IPS-15b (cell line): ENCODE measurements around the gene CGB8.
"Not testable (repeated sequence)": the region's sequence is repeated elsewhere in the genome, so short reads cannot be mapped to it uniquely, and the experiment has no call there.

Experiments
- H3K27me3 ChIP-seq: one replicate; pipeline ENCODE4 v1.6.1; 2013; ENCODE audit warnings: low read length; ENCODE audit not compliant: control insufficient read depth, insufficient read depth
- H3K36me3 ChIP-seq: one replicate; pipeline ENCODE4 v1.6.1; 2013; ENCODE audit warnings: low read length; ENCODE audit not compliant: control insufficient read depth, insufficient read depth
- H3K4me1 ChIP-seq: one replicate; pipeline ENCODE4 v1.6.1; 2013; ENCODE audit warnings: mild to moderate bottlenecking, low read length; ENCODE audit not compliant: control insufficient read depth, insufficient read depth
- H3K4me3 ChIP-seq: one replicate; pipeline ENCODE4 v1.5.1; 2013; ENCODE audit warnings: low read depth, low read length
- H3K9ac ChIP-seq: one replicate; pipeline ENCODE4 v1.6.1; 2013; ENCODE audit warnings: low read depth, mild to moderate bottlenecking, low read length
- H3K9me3 ChIP-seq: one replicate; pipeline ENCODE4 v1.6.1; 2013; ENCODE audit warnings: mild to moderate bottlenecking, low read length; ENCODE audit not compliant: control insufficient read depth, insufficient read depth

Gene CGB8

GRCh38 chr19:49049011-49049410, at the start of gene CGB8:
TSS of gene CGB8 (minus strand) at chr19:49049111. CDS start at chr19:49048739, 372 bp downstream.
- not testable (repeated sequence) for H3K9ac ChIP-seq, H3K4me3 ChIP-seq, H3K9me3 ChIP-seq, H3K27me3 ChIP-seq, H3K4me1 ChIP-seq, H3K36me3 ChIP-seq

GRCh38 chr19:49097453-49098288, 48.8 kb upstream of the CGB8 start:
- Histone ChIP-seq H3K9ac (no peak overlapping the region), H3K4me1 (peaks cover 4% of the 10 kb centered on the region), H3K27me3 (no peaks in the 10 kb centered on the region), H3K4me3 (no peak overlapping the region), H3K9me3 (no peaks in the 10 kb centered on the region), H3K36me3 (peaks cover 60% of the 10 kb centered on the region)

DNA sequence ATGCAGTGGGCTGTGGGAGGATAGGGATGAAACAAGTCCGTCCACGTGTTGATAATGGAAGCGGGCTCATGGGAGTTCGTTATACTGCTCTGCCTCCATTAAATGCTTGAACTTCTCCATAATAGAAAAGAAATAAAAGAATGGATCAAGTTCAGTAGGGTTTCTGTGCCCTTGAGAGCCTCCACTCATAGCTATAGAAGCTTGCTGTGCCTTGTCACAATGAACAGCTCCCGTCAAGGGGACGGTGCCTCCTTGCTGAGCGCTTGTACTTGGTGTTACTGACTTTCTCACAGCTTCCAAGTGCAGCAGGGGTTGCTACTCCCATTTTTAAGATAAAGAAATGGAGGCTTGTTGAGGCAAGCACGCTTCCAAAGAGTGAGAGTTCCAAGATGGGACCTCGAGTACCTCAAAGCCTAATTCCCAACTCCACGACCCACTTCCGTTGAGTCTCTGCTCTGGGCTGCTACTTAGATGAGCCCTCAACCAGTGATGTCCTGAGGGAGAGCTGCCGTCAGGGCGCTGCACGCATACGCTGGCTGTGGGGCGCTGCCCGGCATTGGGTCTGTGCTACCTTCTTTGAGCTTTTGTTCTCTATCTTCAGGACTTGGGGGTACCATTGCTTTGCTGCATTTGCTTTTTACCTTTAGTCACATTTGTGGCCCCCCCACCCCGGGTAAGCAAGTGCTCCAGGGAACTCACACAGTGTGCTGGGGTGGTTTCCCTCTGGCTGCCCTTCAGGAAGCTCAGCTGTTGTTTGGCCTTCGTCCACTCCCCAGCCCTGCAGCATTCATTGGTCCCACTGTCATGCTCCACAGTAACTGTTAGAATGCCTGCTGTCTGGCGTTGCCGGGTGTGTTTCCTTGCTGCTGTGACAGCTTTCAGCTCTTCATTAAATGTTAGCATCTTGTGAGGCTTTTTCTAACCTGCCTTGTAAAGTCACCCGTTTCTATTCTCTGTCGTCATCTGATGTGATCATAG, 45.9 kb upstream of the CGB8 start:
- Histone ChIP-seq H3K9ac (peak overlapping the region; percentile 5), H3K4me1 (peaks cover 4% of the 10 kb centered on the region), H3K9me3 (no peaks in the 10 kb centered on the region), H3K36me3 (peaks cover 60% of the 10 kb centered on the region), H3K4me3 (no peak overlapping the region), H3K27me3 (no peaks in the 10 kb centered on the region)

- Histone ChIP-seq H3K9me3 (no peaks in the 10 kb centered on the region), H3K4me3 (no peak overlapping the region), H3K27me3 (no peaks in the 10 kb centered on the region), H3K9ac (no peak overlapping the region), H3K36me3 (peaks cover 50% of the 10 kb centered on the region), H3K4me1 (peaks cover 4% of the 10 kb centered on the region)
These were observed 43.8 kb upstream of the CGB8 start for GRCh38 chr19:49092686-49093085.

- Histone ChIP-seq H3K4me1 (no peaks in the 10 kb centered on the region), H3K9ac (no peak overlapping the region), H3K9me3 (no peaks in the 10 kb centered on the region), H3K4me3 (no peak overlapping the region), H3K27me3 (no peaks in the 10 kb centered on the region), H3K36me3 (peaks cover 55% of the 10 kb centered on the region)
These were observed 42.6 kb upstream of the CGB8 start for GRCh38 chr19:49091391-49092038.

DNA sequence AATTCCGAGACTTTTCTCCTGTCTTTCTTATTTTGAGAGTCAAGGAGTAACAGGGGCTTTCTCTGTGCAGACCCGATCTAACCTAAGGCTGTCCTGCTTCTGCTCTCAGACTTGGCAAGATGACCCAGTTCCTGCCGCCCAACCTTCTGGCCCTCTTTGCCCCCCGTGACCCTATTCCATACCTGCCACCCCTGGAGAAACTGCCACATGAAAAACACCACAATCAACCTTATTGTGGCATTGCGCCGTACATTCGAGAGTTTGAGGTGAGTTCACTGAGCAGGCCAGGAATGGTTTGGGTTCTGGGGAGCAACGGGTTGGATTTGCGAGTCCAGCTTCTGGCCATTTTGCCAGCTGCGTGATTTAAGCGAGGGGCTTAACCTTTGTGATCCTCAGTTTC, 37.4 kb upstream of the CGB8 start:
- peaks cover 3% of the 10 kb centered on the region for H3K4me1 ChIP-seq
- H3K27me3 ChIP-seq = no peaks in the 10 kb centered on the region
- H3K4me3 ChIP-seq = peak overlapping the region; percentile 94
- peaks cover 26% of the 10 kb centered on the region for H3K36me3 ChIP-seq
- H3K9ac ChIP-seq = peak overlapping the region; percentile 94
- no peaks in the 10 kb centered on the region for H3K9me3 ChIP-seq

GRCh38 chr19:49085868-49086232, 36.9 kb upstream of the CGB8 start:
- Histone ChIP-seq H3K4me3 (peak overlapping the region; percentile 94), H3K4me1 (peaks cover 3% of the 10 kb centered on the region), H3K27me3 (no peaks in the 10 kb centered on the region), H3K9me3 (no peaks in the 10 kb centered on the region), H3K9ac (peak overlapping the region; percentile 94), H3K36me3 (peaks cover 25% of the 10 kb centered on the region)

DNA sequence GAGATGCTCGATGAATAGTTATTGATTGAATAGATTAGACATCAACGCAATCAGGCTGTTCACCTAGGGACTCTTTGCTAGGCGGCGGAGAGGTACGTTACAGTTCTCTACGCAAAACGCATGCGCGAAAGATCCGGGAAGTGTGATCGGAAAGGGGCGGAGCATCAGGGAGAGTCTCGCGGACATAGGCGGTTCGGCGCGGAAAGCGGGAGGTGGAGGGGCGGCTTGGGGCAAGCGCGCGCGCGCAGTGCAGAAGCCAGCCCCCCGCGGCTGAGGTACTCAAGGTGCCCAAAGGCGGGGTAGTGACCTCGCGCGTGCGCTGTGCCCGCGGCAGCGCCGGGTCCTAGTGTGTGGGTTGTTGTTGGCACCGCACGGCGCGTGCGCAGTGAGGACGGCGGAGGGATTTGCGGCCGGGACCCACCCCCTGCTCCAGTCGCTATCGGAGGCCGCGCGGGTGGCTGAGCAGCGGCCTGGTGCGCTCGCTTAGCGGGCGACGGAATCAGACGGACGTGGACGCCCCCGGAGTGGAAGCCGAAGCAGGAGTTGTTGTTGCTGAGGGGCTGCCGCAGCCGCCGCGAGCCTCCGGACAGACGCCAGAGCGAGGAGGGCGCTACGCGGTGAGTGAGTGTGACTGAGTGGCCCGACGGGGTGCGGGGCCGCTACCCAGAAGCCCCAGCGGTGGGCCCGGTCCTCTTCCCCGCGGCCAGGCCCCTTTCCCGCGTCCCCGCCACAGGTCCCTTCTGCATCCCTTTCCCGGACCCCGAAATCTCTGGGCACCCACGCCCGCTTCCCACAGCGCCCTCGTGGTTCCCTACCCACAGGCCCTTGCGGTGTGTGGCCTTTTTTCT, 36.3 kb upstream of the CGB8 start, which contains the start of gene SNRNP70:
Gene SNRNP70 (plus strand): TSS at position 432 of the 848 bp plus-strand sequence. CDS start 964 bp downstream, outside the sequence.
- Histone ChIP-seq H3K4me3 (peak within 1 kb of the TSS; percentile 94), H3K9ac (peak within 1 kb of the TSS; percentile 94), H3K36me3 (peaks cover 20% of the 10 kb centered on the region), H3K9me3 (no peaks in the 10 kb centered on the region), H3K4me1 (peaks cover 3% of the 10 kb centered on the region), H3K27me3 (no peaks in the 10 kb centered on the region)

DNA sequence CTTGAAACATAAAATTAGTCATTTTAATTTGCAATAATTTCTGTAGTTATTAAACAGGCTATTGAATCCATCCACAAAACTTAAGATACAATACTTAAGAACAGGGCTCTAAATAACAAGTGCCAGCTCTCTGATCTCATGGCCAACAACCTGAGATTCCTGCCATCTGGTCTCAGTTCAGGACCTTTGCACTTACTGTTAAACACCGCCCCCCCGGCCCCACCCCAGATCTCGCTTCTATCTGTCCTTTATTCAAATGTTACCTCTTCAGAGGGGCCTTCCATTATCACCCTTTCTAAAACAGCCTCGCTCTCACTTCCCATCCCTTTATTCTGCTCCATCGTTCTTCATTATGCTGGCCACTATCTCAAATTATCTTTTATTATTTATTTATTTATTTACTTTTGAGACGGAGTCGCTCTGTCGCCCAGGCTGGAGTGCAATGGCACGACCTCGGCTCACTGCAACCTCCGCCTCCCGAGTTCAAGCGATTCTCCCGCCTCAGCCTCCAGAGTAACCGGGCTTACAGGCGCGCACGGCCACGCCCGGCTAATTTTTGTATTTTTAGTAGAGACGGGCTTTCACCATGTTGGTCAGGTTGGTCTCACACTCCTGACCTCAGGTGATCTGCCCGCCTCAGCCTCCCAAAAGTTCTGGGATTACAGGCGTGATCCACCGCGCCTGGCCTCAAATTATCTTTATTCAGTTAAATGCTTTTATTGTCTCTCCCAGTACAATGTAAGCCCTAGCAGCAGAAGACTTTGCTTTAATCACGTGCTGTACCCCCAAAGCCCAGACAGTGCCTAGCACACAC, 35.5 kb upstream of the CGB8 start:
- H3K9ac ChIP-seq = no peak overlapping the region
- no peaks in the 10 kb centered on the region for H3K27me3 ChIP-seq
- peaks cover 15% of the 10 kb centered on the region for H3K36me3 ChIP-seq
- no peaks in the 10 kb centered on the region for H3K9me3 ChIP-seq
- peak overlapping the region; percentile 94 for H3K4me3 ChIP-seq
- peaks cover 3% of the 10 kb centered on the region for H3K4me1 ChIP-seq

DNA sequence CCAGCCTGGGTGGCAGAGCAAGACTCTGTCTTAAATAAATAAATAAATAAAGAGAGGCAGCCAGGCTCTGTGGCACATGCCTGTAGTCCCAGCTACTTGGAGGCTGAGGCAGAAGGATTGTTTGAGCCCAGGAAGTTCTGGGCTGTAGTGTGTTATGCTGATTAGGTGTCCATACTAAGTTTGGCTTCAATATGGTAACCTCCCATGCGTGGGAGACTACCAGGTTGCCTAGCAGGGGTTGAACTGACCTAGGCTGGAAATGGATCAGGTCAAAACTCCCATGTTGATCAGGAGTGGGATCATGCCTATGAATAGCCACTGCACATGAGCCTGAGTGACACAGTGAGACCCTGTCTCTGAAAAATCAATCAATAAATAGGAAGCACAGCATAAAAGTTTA, 32.4 kb upstream of the CGB8 start:
- Histone ChIP-seq H3K36me3 (peaks cover 4% of the 10 kb centered on the region), H3K4me3 (no peak overlapping the region), H3K9me3 (no peaks in the 10 kb centered on the region), H3K9ac (no peak overlapping the region), H3K4me1 (peaks cover under 1% of the 10 kb centered on the region), H3K27me3 (no peaks in the 10 kb centered on the region)
